CD4-positive, CD25-positive, alpha-beta regulatory T cell (primary cell): ENCODE data around the gene FAR2. TPM values are rescaled to one million over a fixed set of nuclear protein-coding genes. Genes with fewer than 3 reads are reported as not detected.
"Not testable (repeated sequence)": the region's sequence is repeated elsewhere in the genome, so short reads cannot be mapped to it uniquely, and the experiment has no call there.

ENCODE experiments used
- ATAC-seq, 2 donors: fragments of 150-1000 bp; cut with Tn5 transposase; one replicate each; pipeline ENCODE4 v1.10.0; 2021; ENCODE audit warnings: low read depth in 2 of 2, moderate number of reproducible peaks in 2 of 2, moderate library complexity in 1 of 2
- DNase-seq, 3 donors: peaks; one replicate each; pipeline versions ENCODE4 v3.0.0 to v3.0.0-alpha.2; 2012 to 2022; ENCODE audit warnings: mixed read lengths in 1 of 3
- H3K27ac ChIP-seq: one replicate; pipeline ENCODE4 v1.7.0; 2013; ENCODE audit warnings: mild to moderate bottlenecking, low read length; ENCODE audit not compliant: insufficient read depth, poor library complexity, severe bottlenecking
- H3K27me3 ChIP-seq: one replicate; pipeline ENCODE4 v1.7.0; 2013; ENCODE audit warnings: low read length; ENCODE audit not compliant: control insufficient read depth, insufficient read depth
- H3K36me3 ChIP-seq: one replicate; pipeline ENCODE4 v1.7.0; 2013; ENCODE audit warnings: mild to moderate bottlenecking, low read length, moderate library complexity; ENCODE audit not compliant: control insufficient read depth, insufficient read depth
- H3K4me1 ChIP-seq: 2 replicates; pipeline ENCODE4 v1.7.0; 2013; ENCODE audit warnings: mild to moderate bottlenecking, low read length; ENCODE audit not compliant: insufficient read depth, control insufficient read depth, poor library complexity, severe bottlenecking
- H3K4me3 ChIP-seq: one replicate; pipeline ENCODE4 v1.7.0; 2013; ENCODE audit warnings: low read depth, mild to moderate bottlenecking, low read length, moderate library complexity
- H3K9me3 ChIP-seq, 2 experiments: 1 replicate in 1 of 2; 2 replicates in 1 of 2; pipeline ENCODE4 v1.7.0; 2013; ENCODE audit warnings: low read length in 2 of 2, mild to moderate bottlenecking in 1 of 2, moderate library complexity in 1 of 2; ENCODE audit not compliant: control insufficient read depth in 2 of 2
- H3K27ac Mint-ChIP-seq, 3 donors: one replicate each; pipeline ENCODE4 v1.8.0; 2020 to 2022; ENCODE audit warnings: mild to moderate bottlenecking in 3 of 3, mixed read lengths in 3 of 3, moderate library complexity in 2 of 3
- H3K27me3 Mint-ChIP-seq: one replicate; pipeline ENCODE4 v1.8.0; 2022; ENCODE audit warnings: mild to moderate bottlenecking, mixed read lengths
- H3K36me3 Mint-ChIP-seq: one replicate; pipeline ENCODE4 v1.8.0; 2020; ENCODE audit warnings: mixed read lengths
- H3K4me1 Mint-ChIP-seq, 4 donors: one replicate each; pipeline ENCODE4 v1.8.0; 2020 to 2022; ENCODE audit warnings: mixed read lengths in 4 of 4, mild to moderate bottlenecking in 1 of 4
- H3K4me3 Mint-ChIP-seq, 4 donors: one replicate each; pipeline ENCODE4 v1.8.0; 2020 to 2022; ENCODE audit warnings: mild to moderate bottlenecking in 4 of 4, mixed read lengths in 4 of 4, moderate library complexity in 3 of 4
- H3K9me3 Mint-ChIP-seq, 7 donors: one replicate each; pipeline ENCODE4 v1.8.0; 2020 to 2022; ENCODE audit warnings: mixed read lengths in 7 of 7, mild to moderate bottlenecking in 3 of 7, moderate library complexity in 2 of 7
- polyA plus RNA-seq, 4 donors: library from polyadenylated mRNA; unstranded; fragments of 300-500 nt; fragmentation: Illumina TruSeq; gene quantifications; one replicate each; pipeline ENCODE4 v1.2.3, GENCODE V29; 2021
- total RNA-seq: library from RNA; stranded (reverse); gene quantifications from one replicate; pipeline ENCODE4 v1.2.3, GENCODE V29; 2022

Gene FAR2
- total and polyA plus RNA-seq, 5 donors from 2014 or later: 7.4 to 14.6 (median 12.6) TPM

DNA sequence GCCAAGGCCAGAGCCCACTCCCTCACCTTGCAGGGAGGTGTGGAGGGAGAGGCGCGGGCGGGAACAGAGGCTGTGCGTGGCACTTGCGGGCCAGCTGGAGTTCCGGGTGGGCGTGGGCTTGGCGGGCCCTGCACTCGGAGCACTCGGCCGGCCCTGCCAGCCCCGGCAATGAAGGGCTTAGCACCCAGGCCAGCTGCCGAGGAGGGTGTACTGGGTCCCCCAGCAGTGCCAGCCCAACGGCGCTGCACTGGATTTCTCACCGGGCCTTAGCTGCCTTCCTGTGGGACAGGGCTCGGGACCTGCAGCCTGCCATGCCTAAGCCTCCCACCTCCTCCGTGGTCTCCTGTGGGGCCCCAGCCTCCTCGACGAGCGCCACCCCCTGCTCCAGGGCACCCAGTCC is 107.5 kb downstream of the FAR2 start:
- Mint-ChIP-seq H3K4me3 (no peak overlapping the region), H3K4me1 (peaks cover 0 to 5% (median 0%) of the 10 kb centered on the region in 4 donors), H3K9me3 (peaks cover 0 to 15% (median 11%) of the 10 kb centered on the region in 7 donors), H3K27me3 (peaks cover 4% of the 10 kb centered on the region), H3K27ac (no peak overlapping the region), H3K36me3 (no peaks in the 10 kb centered on the region)
- DNase-seq (no peak), ATAC-seq (no peak)
- no peak overlapping the region for H3K27ac ChIP-seq
- H3K36me3 ChIP-seq: no peaks in the 10 kb centered on the region
- H3K4me3 ChIP-seq: no peak overlapping the region
- no peaks in the 10 kb centered on the region for H3K4me1 ChIP-seq
- H3K9me3 ChIP-seq: peaks cover 0 to 11% of the 10 kb centered on the region in 2 experiments
- H3K27me3 ChIP-seq: no peaks in the 10 kb centered on the region

- H3K27me3 Mint-ChIP-seq, H3K4me3 ChIP-seq, DNase-seq, H3K4me1 ChIP-seq, H3K36me3 Mint-ChIP-seq, H3K27ac Mint-ChIP-seq, H3K4me3 Mint-ChIP-seq, H3K4me1 Mint-ChIP-seq, H3K36me3 ChIP-seq, ATAC-seq, H3K27me3 ChIP-seq, H3K27ac ChIP-seq: not testable (repeated sequence)
- peaks cover under 1 to 21% (median 14%) of the 10 kb centered on the region in 7 donors for H3K9me3 Mint-ChIP-seq
- H3K9me3 ChIP-seq: peaks cover 0 to 13% of the 10 kb centered on the region in 2 experiments
Measured at GRCh38 chr12:29257687-29258086, 108.6 kb downstream of the FAR2 start.

- Mint-ChIP-seq H3K27ac (no peak overlapping the region), H3K9me3 (peaks cover 7 to 45% (median 20%) of the 10 kb centered on the region in 7 donors), H3K36me3 (peaks cover 8% of the 10 kb centered on the region), H3K4me1 (peaks cover 0 to 5% (median 0%) of the 10 kb centered on the region in 4 donors), H3K27me3 (peaks cover 4% of the 10 kb centered on the region), H3K4me3 (no peak overlapping the region)
- no peak overlapping the region for H3K27ac ChIP-seq
- no peak for ATAC-seq
- H3K4me1 ChIP-seq: no peaks in the 10 kb centered on the region
- DNase-seq: no peak
- no peak overlapping the region for H3K4me3 ChIP-seq
- peaks cover 0 to 14% of the 10 kb centered on the region in 2 experiments for H3K9me3 ChIP-seq
- H3K36me3 ChIP-seq: no peaks in the 10 kb centered on the region
- H3K27me3 ChIP-seq: no peaks in the 10 kb centered on the region
Measured at GRCh38 chr12:29264424-29264823, 115.3 kb downstream of the FAR2 start.

DNA sequence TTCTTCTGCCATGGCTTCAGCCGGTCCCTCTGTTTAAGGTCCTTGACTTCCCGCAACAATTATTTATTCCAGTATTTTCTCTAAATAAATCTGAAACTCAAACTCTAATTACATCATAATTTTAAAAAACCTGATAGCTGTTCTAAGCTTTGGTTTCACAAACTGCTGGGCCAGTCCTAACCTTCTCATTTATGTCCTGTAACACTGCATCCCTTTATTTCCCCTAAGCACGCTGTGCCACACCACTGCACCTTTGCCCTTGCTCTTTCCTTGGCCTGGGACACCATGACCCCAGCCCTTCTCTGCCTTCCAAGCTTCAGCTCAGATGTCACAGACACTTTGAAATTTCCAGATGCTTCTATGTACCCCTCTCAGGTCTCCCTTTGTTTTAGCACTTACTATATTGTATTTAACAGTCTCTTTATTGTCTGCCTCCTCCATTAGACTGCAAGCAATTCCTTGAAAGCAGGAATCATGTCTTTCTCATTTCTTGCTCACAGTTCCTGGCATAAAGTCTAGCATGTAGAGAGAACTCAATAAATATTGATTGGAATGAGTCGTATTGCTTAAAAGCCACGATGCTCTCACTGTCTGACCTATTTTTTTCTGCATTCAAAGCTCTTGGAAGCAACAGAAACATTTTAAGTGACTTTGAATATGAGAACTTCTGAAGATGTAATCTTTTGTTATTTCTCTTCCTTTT is 120.8 kb downstream of the FAR2 start:
- ATAC-seq: no peak

GRCh38 chr12:29270446-29270845 is 121.4 kb downstream of the FAR2 start:
- Mint-ChIP-seq H3K36me3 (peaks cover 3% of the 10 kb centered on the region), H3K4me3 (no peak overlapping the region), H3K27ac (peak overlapping the region in 2 of 3 donors; percentile 4 to 7), H3K27me3 (no peaks in the 10 kb centered on the region), H3K9me3 (peaks cover 0 to 4% (median 2%) of the 10 kb centered on the region in 7 donors), H3K4me1 (no peaks in the 10 kb centered on the region)
- Histone ChIP-seq H3K9me3 (no peaks in the 10 kb centered on the region), H3K36me3 (no peaks in the 10 kb centered on the region), H3K4me1 (no peaks in the 10 kb centered on the region), H3K4me3 (no peak overlapping the region), H3K27me3 (no peaks in the 10 kb centered on the region), H3K27ac (no peak overlapping the region)
- ATAC-seq: no peak
- no peak for DNase-seq

More for the DNA sequence above, 120.8 kb downstream of the FAR2 start:
- Histone ChIP-seq H3K36me3 (no peaks in the 10 kb centered on the region), H3K4me1 (no peaks in the 10 kb centered on the region), H3K4me3 (no peak overlapping the region), H3K27me3 (no peaks in the 10 kb centered on the region), H3K9me3 (no peaks in the 10 kb centered on the region), H3K27ac (no peak overlapping the region)
- no peak for DNase-seq
- H3K9me3 Mint-ChIP-seq: peaks cover 0 to 8% (median 3%) of the 10 kb centered on the region in 7 donors
- H3K27me3 Mint-ChIP-seq: no peaks in the 10 kb centered on the region
- H3K27ac Mint-ChIP-seq: peak overlapping the region in 2 of 3 donors; percentile 4 to 7
- H3K4me1 Mint-ChIP-seq: no peaks in the 10 kb centered on the region
- H3K4me3 Mint-ChIP-seq: no peak overlapping the region
- peaks cover 5% of the 10 kb centered on the region for H3K36me3 Mint-ChIP-seq

DNA sequence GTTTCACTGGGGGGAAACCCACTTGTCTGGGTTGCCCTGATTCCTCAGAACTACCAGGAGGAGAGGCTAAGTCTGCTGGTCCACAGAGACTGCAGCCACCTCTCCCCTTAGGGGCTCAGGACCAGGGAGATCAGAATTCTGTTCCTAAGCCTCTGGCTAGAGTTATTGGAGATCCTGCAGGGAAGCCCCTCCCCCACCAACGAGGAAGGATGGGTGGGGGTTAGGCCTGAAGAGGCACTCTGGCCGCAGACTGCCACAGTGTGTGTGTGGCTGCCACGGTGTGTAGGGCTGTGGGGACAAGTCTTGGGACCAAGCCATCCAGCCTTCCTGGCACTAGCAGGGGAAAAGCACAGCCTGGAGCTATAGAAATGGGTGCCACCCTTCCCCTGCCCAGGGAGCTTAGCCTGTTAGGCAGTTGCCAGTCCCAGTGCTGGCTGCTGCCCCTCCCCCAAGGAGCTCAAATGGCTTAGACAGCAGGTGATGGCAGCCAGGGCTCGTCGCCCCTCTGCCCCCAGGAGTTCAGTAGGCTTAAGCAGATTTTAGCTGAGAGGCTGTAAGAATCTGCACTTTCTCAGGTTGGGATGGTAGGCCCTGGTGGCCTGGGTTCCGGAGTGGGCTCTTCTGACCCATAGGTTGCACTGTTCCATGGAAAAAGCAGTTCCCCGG is 124.2 kb downstream of the FAR2 start:
- ATAC-seq (no peak), DNase-seq (no peak)
- Mint-ChIP-seq H3K9me3 (peaks cover 0 to 2% (median 0%) of the 10 kb centered on the region in 7 donors), H3K36me3 (no peaks in the 10 kb centered on the region), H3K27ac (no peak overlapping the region), H3K4me3 (no peak overlapping the region), H3K27me3 (no peaks in the 10 kb centered on the region), H3K4me1 (no peaks in the 10 kb centered on the region)
- Histone ChIP-seq H3K27ac (no peak overlapping the region), H3K4me1 (no peaks in the 10 kb centered on the region), H3K36me3 (no peaks in the 10 kb centered on the region), H3K27me3 (no peaks in the 10 kb centered on the region), H3K4me3 (no peak overlapping the region), H3K9me3 (no peaks in the 10 kb centered on the region)

- Histone ChIP-seq H3K4me1 (no peaks in the 10 kb centered on the region), H3K9me3 (no peaks in the 10 kb centered on the region), H3K27ac (no peak overlapping the region), H3K4me3 (no peak overlapping the region), H3K36me3 (no peaks in the 10 kb centered on the region), H3K27me3 (no peaks in the 10 kb centered on the region)
- no peak for DNase-seq
- Mint-ChIP-seq H3K4me3 (no peak overlapping the region), H3K36me3 (no peaks in the 10 kb centered on the region), H3K27me3 (no peaks in the 10 kb centered on the region), H3K27ac (no peak overlapping the region), H3K4me1 (no peaks in the 10 kb centered on the region), H3K9me3 (peaks cover 0 to 2% (median 0%) of the 10 kb centered on the region in 7 donors)
- no peak for ATAC-seq
Measured at GRCh38 chr12:29275834-29276233, 126.8 kb downstream of the FAR2 start.
